ENCODE results near the gene HRAS.

Gene HRAS

DNA sequence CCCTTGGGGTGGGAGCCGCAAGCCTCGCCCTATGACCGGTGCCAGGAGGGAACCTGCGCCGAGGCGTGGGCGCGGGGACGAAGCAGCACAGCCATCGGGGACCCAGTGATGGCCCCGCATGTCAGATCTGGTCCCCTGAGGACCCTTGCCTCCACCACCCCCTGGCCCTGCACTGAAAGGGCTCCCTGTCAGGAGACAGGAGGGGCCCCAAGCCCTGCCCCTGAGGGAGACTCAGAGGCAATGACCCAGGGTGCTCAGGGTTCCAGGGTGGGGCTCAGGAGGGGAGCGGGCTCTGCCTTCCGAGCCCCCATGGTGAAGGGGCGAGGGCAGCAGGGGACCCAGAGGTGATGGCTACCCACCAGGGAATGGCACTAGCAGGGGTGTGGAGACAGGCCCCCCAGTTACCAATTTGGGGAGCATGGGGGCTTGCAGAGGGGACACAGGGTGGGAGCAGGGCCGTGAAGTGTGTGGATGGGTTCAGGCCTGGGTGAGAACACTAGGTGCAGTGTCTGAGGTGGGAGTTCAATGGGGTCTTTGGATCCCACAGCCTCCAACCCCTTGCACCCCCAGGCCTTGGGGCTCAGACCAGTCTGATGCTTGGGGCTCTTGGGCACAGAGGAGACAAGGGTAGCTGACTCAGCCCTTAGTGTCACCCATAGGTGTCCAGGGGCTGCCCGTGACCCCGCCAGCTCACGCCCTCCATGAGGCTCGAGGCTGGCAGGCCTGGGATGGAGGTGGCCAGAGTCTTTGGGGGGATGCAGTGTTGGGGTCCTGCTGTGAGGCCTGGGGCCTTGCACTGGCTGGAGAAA, 2.5 kb upstream of the HRAS start:
- H3K27ac ChIP-seq (ENCODE audit: low read depth, low read length, severe bottlenecking), result no peak overlapping the region
- 51 to 64% methylated on average over 13 to 19 of the region's 19 CpGs for WGBS, 2 experiments (ENCODE audit: insufficient coverage in 2 of 2)
- H3K9me3 ChIP-seq (ENCODE audit: control insufficient read depth, low read length), result no peaks in the 10 kb centered on the region
- H3K36me3 ChIP-seq (ENCODE audit: control insufficient read depth, insufficient read depth, low read length), result peaks cover 16% of the 10 kb centered on the region
- peak overlapping the region; percentile 66 for H3K4me3 ChIP-seq (ENCODE audit: extremely low read depth, insufficient read depth, low read length, poor library complexity, severe bottlenecking)
- H3K4me1 ChIP-seq (ENCODE audit: control insufficient read depth, insufficient read depth, low read length, poor library complexity, severe bottlenecking), result peaks cover 8% of the 10 kb centered on the region

DNA sequence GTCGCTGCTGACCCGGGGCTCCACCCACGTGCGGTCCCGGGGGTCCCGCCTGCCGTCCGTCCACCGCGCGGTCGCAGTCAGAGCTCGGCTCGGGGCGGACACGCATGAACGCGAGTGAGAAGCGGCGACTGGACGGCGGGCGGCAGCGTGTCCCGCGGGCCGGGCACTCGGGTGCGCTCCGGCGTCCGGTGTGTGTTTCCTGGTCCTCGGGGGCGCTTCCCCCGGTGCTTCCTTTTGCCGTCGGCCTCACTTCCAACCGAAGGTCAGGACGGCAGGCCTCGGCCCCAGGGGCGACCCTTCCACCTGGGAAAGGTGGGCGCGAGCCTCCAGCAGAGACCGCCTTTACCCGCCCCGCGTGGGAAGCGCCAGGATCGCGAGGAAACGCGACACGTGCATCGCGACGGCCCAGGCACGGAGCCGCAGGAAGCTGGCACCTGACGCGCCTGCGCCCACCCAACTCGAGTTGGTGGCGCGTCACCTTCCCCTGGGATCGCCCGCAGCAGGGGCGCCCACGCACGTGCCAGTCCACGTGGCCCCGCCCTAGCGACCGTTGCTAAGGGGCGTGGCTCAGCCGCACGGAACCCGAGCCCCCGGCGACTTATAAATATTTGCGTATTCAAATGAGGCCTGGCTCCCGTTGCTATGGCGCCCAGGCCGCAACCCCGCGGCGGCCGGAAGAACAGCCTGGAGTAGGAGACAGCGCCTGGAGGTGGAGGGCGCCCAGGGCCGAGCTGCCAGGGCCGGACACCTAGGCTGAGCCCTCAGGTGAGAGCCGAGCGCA, 1.7 kb upstream of the HRAS start, which contains the start of gene LRRC56:
Gene LRRC56 (plus strand): TSS at position 687 of the 781 bp plus-strand sequence. CDS start 3,158 bp downstream, outside the sequence.
- WGBS, 2 experiments (ENCODE audit: insufficient coverage in 2 of 2), result 7 to 10% methylated on average over 80 to 86 of the region's 93 CpGs
- no peaks in the 10 kb centered on the region for H3K9me3 ChIP-seq (ENCODE audit: control insufficient read depth, low read length)
- peaks cover 23% of the 10 kb centered on the region for H3K36me3 ChIP-seq (ENCODE audit: control insufficient read depth, insufficient read depth, low read length)
- H3K4me3 ChIP-seq (ENCODE audit: extremely low read depth, insufficient read depth, low read length, poor library complexity, severe bottlenecking), result peak within 1 kb of the TSS; percentile 66
- no peak within 1 kb of the TSS for H3K27ac ChIP-seq (ENCODE audit: low read depth, low read length, severe bottlenecking)
- H3K4me1 ChIP-seq (ENCODE audit: control insufficient read depth, insufficient read depth, low read length, poor library complexity, severe bottlenecking), result peaks cover 8% of the 10 kb centered on the region

DNA sequence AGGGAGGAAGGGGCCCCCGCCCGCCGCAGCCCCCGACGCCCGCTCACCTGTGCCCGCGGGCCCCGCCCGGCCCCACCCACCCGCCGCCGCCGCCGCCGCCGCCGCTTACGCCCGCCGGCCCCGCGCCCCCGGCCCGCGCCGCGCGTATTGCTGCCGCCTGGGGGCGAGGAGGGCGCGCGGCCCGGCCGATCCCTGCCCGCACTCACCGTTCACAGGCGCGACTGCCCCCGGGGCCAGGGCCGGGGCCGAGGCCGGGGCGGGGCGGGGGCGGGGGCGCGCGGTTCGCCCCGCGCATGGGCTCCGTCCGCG, 212 bp downstream of the HRAS start:
- Histone ChIP-seq H3K4me3 (ENCODE audit: extremely low read depth, insufficient read depth, low read length, poor library complexity, severe bottlenecking) (peak overlapping the region; percentile 80), H3K36me3 (ENCODE audit: control insufficient read depth, insufficient read depth, low read length) (peaks cover 35% of the 10 kb centered on the region), H3K4me1 (ENCODE audit: control insufficient read depth, insufficient read depth, low read length, poor library complexity, severe bottlenecking) (peaks cover 8% of the 10 kb centered on the region), H3K9me3 (ENCODE audit: control insufficient read depth, low read length) (no peaks in the 10 kb centered on the region), H3K27ac (ENCODE audit: low read depth, low read length, severe bottlenecking) (no peak overlapping the region)
- 0% methylated on average over 8 to 32 of the region's 56 CpGs for WGBS, 2 experiments (ENCODE audit: insufficient coverage in 2 of 2)

DNA sequence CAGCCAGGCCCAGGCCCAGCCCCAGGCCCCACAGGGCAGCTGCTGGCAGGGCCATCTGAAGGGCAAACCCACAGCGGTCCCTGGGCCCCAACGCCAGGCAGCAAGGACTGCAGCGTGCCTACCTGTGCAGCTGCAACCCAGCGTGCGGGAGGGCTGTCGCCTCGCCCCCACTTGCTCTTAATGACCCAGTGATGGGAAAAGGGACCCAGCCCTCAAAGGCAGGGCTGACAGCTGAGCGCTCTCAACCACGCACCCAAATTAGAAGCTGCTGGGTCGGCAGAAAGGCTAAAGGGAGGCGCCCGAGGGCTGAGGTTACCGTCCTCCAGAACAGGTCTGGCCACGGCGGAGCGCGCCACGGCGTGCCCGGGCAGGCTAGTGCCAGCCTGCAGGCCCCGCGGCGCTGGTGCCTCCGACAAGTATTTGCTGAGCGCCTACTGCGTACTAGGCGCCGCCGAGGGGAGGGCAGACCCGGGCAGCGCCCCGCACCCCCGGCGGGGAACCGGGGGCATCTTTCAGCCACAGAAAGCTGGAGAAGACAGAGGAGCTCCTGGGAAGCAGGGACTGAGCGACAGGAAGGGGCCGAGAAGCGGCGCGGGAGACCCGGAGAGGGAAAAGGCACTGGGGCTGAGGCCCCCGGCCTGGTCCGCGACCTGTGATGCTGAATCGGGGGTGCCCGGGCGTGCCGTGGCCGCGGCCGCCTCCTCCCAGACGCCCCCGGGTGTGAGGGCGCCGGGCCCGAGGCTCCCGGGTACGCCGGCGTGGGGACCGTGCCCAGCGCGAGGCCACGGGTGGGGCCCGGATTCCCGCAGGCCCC, 773 bp downstream of the HRAS start:
- H3K4me1 ChIP-seq (ENCODE audit: control insufficient read depth, insufficient read depth, low read length, poor library complexity, severe bottlenecking), result peaks cover 8% of the 10 kb centered on the region
- peaks cover 35% of the 10 kb centered on the region for H3K36me3 ChIP-seq (ENCODE audit: control insufficient read depth, insufficient read depth, low read length)
- H3K4me3 ChIP-seq (ENCODE audit: extremely low read depth, insufficient read depth, low read length, poor library complexity, severe bottlenecking), result peak overlapping the region; percentile 80
- 10 to 18% methylated on average over 50 to 62 of the region's 66 CpGs for WGBS, 2 experiments (ENCODE audit: insufficient coverage in 2 of 2)
- no peak overlapping the region for H3K27ac ChIP-seq (ENCODE audit: low read depth, low read length, severe bottlenecking)
- H3K9me3 ChIP-seq (ENCODE audit: control insufficient read depth, low read length), result no peaks in the 10 kb centered on the region

DNA sequence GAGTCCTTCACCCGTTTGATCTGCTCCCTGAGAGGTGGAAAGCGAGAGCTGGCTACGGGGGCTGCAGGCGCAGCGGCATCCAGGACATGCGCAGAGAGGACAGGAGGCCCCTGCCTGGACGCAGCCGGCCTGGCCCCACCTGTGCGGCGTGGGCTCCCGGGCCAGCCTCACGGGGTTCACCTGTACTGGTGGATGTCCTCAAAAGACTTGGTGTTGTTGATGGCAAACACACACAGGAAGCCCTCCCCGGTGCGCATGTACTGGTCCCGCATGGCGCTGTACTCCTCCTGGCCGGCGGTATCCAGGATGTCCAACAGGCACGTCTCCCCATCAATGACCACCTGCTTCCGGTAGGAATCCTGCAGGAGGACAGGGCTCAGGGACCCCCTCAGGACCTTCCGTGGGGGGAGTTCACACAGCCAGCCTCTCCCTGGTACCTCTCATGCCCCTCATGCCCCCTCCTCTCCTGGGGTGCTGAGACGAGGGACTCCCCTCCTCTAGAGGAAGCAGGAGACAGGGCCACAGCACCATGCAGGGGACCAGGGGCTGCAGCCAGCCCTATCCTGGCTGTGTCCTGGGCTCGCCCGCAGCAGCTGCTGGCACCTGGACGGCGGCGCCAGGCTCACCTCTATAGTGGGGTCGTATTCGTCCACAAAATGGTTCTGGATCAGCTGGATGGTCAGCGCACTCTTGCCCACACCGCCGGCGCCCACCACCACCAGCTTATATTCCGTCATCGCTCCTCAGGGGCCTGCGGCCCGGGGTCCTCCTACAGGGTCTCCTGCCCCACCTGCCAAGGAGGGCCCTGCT, 1.6 kb downstream of the HRAS start:
- Histone ChIP-seq H3K36me3 (ENCODE audit: control insufficient read depth, insufficient read depth, low read length) (peaks cover 35% of the 10 kb centered on the region), H3K4me3 (ENCODE audit: extremely low read depth, insufficient read depth, low read length, poor library complexity, severe bottlenecking) (peak overlapping the region; percentile 80)
- WGBS, 2 experiments (ENCODE audit: insufficient coverage in 2 of 2), result 97 to 99% methylated on average over 36 to 37 of the region's 37 CpGs

DNA sequence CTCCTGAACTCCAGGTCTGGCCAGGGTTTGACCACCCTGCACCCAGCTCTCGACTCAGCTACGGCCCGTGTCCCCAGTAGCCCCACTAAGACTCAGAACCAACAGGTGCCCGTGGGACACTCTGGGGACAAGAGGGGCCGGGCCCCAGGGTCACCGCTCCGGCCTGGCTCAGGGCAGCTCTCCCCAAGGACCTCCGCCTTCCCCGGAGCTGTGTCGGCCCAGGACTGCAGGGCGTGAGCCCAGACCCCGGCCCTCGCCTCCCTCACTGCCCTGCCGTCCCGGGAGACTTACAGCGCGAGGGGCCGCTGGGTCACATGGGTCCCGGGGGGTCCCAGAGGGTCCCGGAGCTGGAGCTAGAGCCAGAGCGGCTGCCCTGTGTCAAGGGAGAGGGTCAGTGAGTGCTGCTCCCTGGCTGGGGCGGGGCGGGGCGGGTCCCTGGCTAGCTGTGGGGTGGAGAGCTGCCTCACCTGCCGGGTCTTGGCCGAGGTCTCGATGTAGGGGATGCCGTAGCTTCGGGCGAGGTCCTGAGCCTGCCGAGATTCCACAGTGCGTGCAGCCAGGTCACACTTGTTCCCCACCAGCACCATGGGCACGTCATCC, 2.3 kb downstream of the HRAS start:
- no peaks in the 10 kb centered on the region for H3K9me3 ChIP-seq (ENCODE audit: control insufficient read depth, low read length)
- no peak overlapping the region for H3K4me3 ChIP-seq (ENCODE audit: extremely low read depth, insufficient read depth, low read length, poor library complexity, severe bottlenecking)
- WGBS, 2 experiments (ENCODE audit: insufficient coverage in 2 of 2), result 95 to 96% methylated on average over 25 to 33 of the region's 33 CpGs

More for the DNA sequence above, 1.6 kb downstream of the HRAS start:
- no peak overlapping the region for H3K27ac ChIP-seq (ENCODE audit: low read depth, low read length, severe bottlenecking)
- no peaks in the 10 kb centered on the region for H3K9me3 ChIP-seq (ENCODE audit: control insufficient read depth, low read length)
- peaks cover 8% of the 10 kb centered on the region for H3K4me1 ChIP-seq (ENCODE audit: control insufficient read depth, insufficient read depth, low read length, poor library complexity, severe bottlenecking)

DNA sequence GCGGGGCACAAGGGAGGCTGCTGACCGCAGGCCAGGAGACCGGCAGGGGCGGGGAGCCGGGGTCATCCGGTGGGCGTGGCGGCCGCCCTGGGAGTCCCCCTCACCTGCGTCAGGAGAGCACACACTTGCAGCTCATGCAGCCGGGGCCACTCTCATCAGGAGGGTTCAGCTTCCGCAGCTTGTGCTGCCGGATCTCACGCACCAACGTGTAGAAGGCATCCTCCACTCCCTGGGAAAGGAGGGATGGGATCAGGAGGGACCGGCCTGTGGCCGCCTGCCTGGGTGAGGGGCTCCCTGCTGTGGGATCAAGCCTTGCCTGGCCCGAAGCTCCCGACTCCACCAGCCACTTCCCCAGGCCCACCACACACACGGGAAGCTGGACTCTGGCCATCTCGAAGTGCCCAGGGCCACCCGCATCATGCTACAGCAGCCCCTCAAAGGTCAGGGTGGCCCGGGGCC, 2.8 kb downstream of the HRAS start:
- WGBS, 2 experiments (ENCODE audit: insufficient coverage in 2 of 2), result 96% methylated on average over 14 to 20 of the region's 23 CpGs
- Histone ChIP-seq H3K4me1 (ENCODE audit: control insufficient read depth, insufficient read depth, low read length, poor library complexity, severe bottlenecking) (peaks cover 4% of the 10 kb centered on the region), H3K36me3 (ENCODE audit: control insufficient read depth, insufficient read depth, low read length) (peaks cover 35% of the 10 kb centered on the region), H3K9me3 (ENCODE audit: control insufficient read depth, low read length) (no peaks in the 10 kb centered on the region), H3K27ac (ENCODE audit: low read depth, low read length, severe bottlenecking) (no peak overlapping the region), H3K4me3 (ENCODE audit: extremely low read depth, insufficient read depth, low read length, poor library complexity, severe bottlenecking) (no peak overlapping the region)

More for the DNA sequence above, 2.3 kb downstream of the HRAS start:
- Histone ChIP-seq H3K4me1 (ENCODE audit: control insufficient read depth, insufficient read depth, low read length, poor library complexity, severe bottlenecking) (peaks cover 8% of the 10 kb centered on the region), H3K36me3 (ENCODE audit: control insufficient read depth, insufficient read depth, low read length) (peaks cover 35% of the 10 kb centered on the region), H3K27ac (ENCODE audit: low read depth, low read length, severe bottlenecking) (no peak overlapping the region)

DNA sequence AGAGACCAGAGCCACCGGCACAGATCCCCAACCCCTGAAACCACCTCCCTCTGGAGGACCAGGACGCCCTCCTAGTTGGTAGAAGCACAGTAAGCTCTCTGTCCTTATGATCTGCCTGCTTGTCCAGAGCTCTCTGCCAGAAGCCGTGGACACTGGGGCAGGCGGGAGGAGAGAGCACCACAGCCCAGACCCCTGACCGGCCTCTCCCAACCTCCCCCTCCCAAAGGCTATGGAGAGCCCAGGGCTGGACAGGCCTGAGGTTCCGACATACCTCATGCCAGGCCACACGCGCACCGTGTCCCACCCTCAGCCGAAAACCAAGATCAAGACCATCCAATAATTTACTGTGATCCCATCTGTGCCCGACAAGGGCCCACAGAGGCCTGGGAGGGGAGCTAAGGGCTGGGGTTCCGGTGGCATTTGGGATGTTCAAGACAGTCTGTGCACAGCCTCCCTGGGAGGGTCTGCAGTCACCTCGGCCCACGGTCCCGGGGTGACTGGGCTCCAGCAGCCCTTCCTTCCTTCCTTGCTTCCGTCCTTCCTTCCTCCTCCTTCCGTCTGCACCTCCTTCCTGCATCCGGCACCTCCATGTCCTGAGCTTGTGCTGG, 3.4 kb downstream of the HRAS start:
- peaks cover 35% of the 10 kb centered on the region for H3K36me3 ChIP-seq (ENCODE audit: control insufficient read depth, insufficient read depth, low read length)
- H3K4me3 ChIP-seq (ENCODE audit: extremely low read depth, insufficient read depth, low read length, poor library complexity, severe bottlenecking), result no peak overlapping the region
- 93 to 95% methylated on average over 10 to 16 of the region's 18 CpGs for WGBS, 2 experiments (ENCODE audit: insufficient coverage in 2 of 2)
- no peaks in the 10 kb centered on the region for H3K9me3 ChIP-seq (ENCODE audit: control insufficient read depth, low read length)
- H3K4me1 ChIP-seq (ENCODE audit: control insufficient read depth, insufficient read depth, low read length, poor library complexity, severe bottlenecking), result peaks cover 3% of the 10 kb centered on the region
- no peak overlapping the region for H3K27ac ChIP-seq (ENCODE audit: low read depth, low read length, severe bottlenecking)

DNA sequence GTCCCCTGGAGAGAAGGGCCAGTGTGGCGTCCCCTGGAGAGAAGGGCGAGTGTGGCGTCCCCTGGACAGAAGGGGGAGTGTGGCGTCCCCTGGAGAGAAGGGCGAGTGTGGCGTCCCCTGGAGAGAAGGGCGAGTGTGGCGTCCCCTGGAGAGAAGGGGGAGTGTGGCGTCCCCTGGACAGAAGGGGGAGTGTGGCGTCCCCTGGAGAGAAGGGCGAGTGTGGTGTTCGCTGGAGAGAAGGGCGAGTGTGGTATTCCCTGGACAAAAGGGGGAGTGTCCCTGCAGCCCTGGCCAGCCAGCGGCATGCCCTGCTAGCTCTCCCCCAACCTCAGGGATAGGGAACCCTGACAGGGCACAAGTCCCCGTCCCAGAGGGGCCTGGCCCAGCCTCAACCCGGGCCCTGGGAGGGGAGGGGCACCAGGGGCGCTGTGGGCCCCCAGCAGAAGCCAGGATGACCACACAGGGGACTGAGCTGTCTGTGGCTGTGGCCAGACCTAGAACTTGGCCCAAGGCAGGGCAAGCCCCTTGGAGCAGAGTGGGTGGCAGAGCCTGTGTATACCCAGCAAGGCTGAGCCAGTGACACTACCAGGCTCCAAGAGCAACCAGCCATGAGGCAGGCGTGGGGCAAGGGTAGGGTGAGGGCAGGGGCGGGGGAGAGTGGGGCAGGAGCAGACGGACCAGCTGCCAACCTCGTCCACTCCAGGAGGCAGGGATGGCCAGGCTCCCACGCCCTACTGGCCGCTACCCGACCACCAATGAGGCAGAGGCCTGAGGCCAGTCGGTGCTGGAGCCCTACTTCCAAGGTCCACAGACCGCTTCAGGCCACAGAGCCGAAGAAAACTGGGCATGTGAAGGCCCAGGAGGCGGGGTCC, 4.2 kb downstream of the HRAS start:
- Histone ChIP-seq H3K4me1 (ENCODE audit: control insufficient read depth, insufficient read depth, low read length, poor library complexity, severe bottlenecking) (peaks cover 3% of the 10 kb centered on the region), H3K4me3 (ENCODE audit: extremely low read depth, insufficient read depth, low read length, poor library complexity, severe bottlenecking) (no peak overlapping the region), H3K27ac (ENCODE audit: low read depth, low read length, severe bottlenecking) (no peak overlapping the region), H3K36me3 (ENCODE audit: control insufficient read depth, insufficient read depth, low read length) (peaks cover 35% of the 10 kb centered on the region), H3K9me3 (ENCODE audit: control insufficient read depth, low read length) (no peaks in the 10 kb centered on the region)
- 93 to 95% methylated on average over 21 to 24 of the region's 28 CpGs for WGBS, 2 experiments (ENCODE audit: insufficient coverage in 2 of 2)

All from mesodermal cell (in vitro differentiated cells).